ENCODE measurements around the gene ZNF584. TPM values are rescaled to one million over a fixed set of nuclear protein-coding genes. Genes with fewer than 3 reads are reported as not detected.
A peak's percentile ranks its signal among the peaks of the same experiment; 100 is the strongest.
"Not testable (repeated sequence)": the region's sequence is repeated elsewhere in the genome, so short reads cannot be mapped to it uniquely, and the experiment has no call there.

The ZNF584 gene
- total RNA-seq, 1 donor, result 25.7 TPM

GRCh38 chr19:58449980-58450379 lies 41.5 kb downstream of the ZNF584 start:
- H3K27ac ChIP-seq (ENCODE audit: low read depth, low read length); H3K79me2 ChIP-seq (ENCODE audit: insufficient read depth, low read length); H4K20me1 ChIP-seq (ENCODE audit: insufficient read depth, low read length); H3K4me2 ChIP-seq (ENCODE audit: insufficient read depth, low read length); H3K4me3 ChIP-seq (ENCODE audit: insufficient read depth, low read length); DNase-seq (ENCODE audit: insufficient read length, low spot score, missing footprints); H2AFZ ChIP-seq (ENCODE audit: low read length); H3K4me1 ChIP-seq (ENCODE audit: insufficient read depth, low read length); H3K27me3 ChIP-seq (ENCODE audit: insufficient read depth, low read length); H3K9me3 ChIP-seq (ENCODE audit: low read depth, low read length): not testable (repeated sequence)
- peaks cover 11% of the 10 kb centered on the region for H3K36me3 ChIP-seq (ENCODE audit: insufficient read depth, low read length)

DNA sequence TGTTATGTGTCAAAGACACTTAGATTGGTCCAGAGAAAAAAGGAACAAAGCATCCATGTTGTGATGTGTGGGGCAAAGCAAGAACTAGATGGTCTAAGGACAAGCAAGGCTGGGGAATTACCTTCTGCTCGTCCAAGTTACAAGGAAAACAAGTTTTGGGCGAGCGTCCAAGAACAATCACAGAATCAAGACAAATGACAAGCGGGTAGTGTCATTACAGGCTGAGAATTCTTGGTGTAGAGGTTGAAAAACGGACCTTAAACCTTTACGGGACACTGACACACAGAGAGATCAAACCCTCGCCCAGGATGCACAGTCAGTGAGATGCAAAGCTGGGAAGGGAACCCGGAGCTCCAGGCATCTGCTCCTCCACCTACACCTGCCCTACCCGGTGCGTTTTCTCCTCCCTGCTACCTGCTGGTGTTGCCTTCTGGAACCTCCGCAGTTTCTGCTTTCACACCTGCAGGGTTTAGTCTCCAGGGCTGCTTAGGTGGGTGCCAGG lies 42.5 kb downstream of the ZNF584 start:
- H3K9me3 ChIP-seq (ENCODE audit: low read depth, low read length), result no peaks in the 10 kb centered on the region
- H3K4me3 ChIP-seq (ENCODE audit: insufficient read depth, low read length), result peak overlapping the region; percentile 92
- peaks cover 11% of the 10 kb centered on the region for H3K36me3 ChIP-seq (ENCODE audit: insufficient read depth, low read length)
- H3K27ac ChIP-seq (ENCODE audit: low read depth, low read length), result no peak overlapping the region
- DNase-seq (ENCODE audit: insufficient read length, low spot score, missing footprints), result no peak
- TF ChIP-seq, protein P1, sequence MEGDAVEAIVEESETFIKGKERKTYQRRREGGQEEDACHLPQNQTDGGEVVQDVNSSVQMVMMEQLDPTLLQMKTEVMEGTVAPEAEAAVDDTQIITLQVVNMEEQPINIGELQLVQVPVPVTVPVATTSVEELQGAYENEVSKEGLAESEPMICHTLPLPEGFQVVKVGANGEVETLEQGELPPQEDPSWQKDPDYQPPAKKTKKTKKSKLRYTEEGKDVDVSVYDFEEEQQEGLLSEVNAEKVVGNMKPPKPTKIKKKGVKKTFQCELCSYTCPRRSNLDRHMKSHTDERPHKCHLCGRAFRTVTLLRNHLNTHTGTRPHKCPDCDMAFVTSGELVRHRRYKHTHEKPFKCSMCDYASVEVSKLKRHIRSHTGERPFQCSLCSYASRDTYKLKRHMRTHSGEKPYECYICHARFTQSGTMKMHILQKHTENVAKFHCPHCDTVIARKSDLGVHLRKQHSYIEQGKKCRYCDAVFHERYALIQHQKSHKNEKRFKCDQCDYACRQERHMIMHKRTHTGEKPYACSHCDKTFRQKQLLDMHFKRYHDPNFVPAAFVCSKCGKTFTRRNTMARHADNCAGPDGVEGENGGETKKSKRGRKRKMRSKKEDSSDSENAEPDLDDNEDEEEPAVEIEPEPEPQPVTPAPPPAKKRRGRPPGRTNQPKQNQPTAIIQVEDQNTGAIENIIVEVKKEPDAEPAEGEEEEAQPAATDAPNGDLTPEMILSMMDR (IDR thresholded peaks at IDR 0.05; ENCODE audit: extremely low read depth, low read depth, low read length), result no peak
- H4K20me1 ChIP-seq (ENCODE audit: insufficient read depth, low read length), result no peaks in the 10 kb centered on the region
- H3K4me2 ChIP-seq (ENCODE audit: insufficient read depth, low read length), result peak overlapping the region; percentile 96
- peak overlapping the region; percentile 97 for H2AFZ ChIP-seq (ENCODE audit: low read length)
- H3K27me3 ChIP-seq (ENCODE audit: insufficient read depth, low read length), result no peaks in the 10 kb centered on the region
- peaks cover 2% of the 10 kb centered on the region for H3K79me2 ChIP-seq (ENCODE audit: insufficient read depth, low read length)
- H3K4me1 ChIP-seq (ENCODE audit: insufficient read depth, low read length), result peaks cover 6% of the 10 kb centered on the region

- TF ChIP-seq, protein P1 (IDR thresholded peaks at IDR 0.05; ENCODE audit: extremely low read depth, low read depth, low read length), result no peak
- Histone ChIP-seq H3K4me1 (ENCODE audit: insufficient read depth, low read length) (peaks cover 6% of the 10 kb centered on the region), H3K4me2 (ENCODE audit: insufficient read depth, low read length) (peak within 1 kb of the TSS; percentile 96), H2AFZ (ENCODE audit: low read length) (peak within 1 kb of the TSS; percentile 97), H3K36me3 (ENCODE audit: insufficient read depth, low read length) (peaks cover 15% of the 10 kb centered on the region), H3K27me3 (ENCODE audit: insufficient read depth, low read length) (no peaks in the 10 kb centered on the region), H3K79me2 (ENCODE audit: insufficient read depth, low read length) (peaks cover 2% of the 10 kb centered on the region), H3K9me3 (ENCODE audit: low read depth, low read length) (no peaks in the 10 kb centered on the region), H4K20me1 (ENCODE audit: insufficient read depth, low read length) (no peaks in the 10 kb centered on the region), H3K4me3 (ENCODE audit: insufficient read depth, low read length) (peak within 1 kb of the TSS; percentile 92), H3K27ac (ENCODE audit: low read depth, low read length) (peak within 1 kb of the TSS; percentile 41)
- peak; percentile 99 for DNase-seq (ENCODE audit: insufficient read length, low spot score, missing footprints)
Measured at GRCh38 chr19:58451358-58452101, 43.1 kb downstream of the ZNF584 start, which contains the start of gene ZNF324B. TSS of gene ZNF324B (plus strand) at chr19:58451622. CDS start at chr19:58453702, 2,080 bp downstream.

DNA sequence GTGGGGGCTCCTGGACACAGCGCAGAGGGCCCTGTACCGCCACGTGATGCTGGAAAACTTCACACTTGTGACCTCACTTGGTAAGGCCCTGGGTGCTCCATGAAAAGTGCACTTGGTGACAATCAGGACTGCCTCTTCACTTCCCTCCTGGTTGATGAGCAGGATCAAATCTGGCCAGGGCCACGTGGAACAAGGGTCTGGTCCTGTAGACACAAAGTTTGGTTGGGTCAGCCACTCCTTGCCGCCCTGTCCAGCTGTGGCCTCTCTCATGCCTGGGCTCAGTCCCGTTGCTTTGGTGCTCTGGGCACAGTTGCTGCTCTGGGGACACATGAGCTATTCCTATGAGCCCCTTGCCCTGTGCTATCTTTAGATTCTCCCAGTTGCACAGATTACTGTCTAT lies 45.3 kb downstream of the ZNF584 start:
- no peak overlapping the region for H3K27ac ChIP-seq (ENCODE audit: low read depth, low read length)
- peaks cover 6% of the 10 kb centered on the region for H3K4me1 ChIP-seq (ENCODE audit: insufficient read depth, low read length)
- H3K4me2 ChIP-seq (ENCODE audit: insufficient read depth, low read length), result no peak overlapping the region
- TF ChIP-seq, protein P1 (IDR thresholded peaks at IDR 0.05; ENCODE audit: extremely low read depth, low read depth, low read length), result no peak
- no peak overlapping the region for H3K4me3 ChIP-seq (ENCODE audit: insufficient read depth, low read length)
- H3K27me3 ChIP-seq (ENCODE audit: insufficient read depth, low read length), result no peaks in the 10 kb centered on the region
- H4K20me1 ChIP-seq (ENCODE audit: insufficient read depth, low read length), result no peaks in the 10 kb centered on the region
- peaks cover 2% of the 10 kb centered on the region for H3K79me2 ChIP-seq (ENCODE audit: insufficient read depth, low read length)
- peaks cover 17% of the 10 kb centered on the region for H3K36me3 ChIP-seq (ENCODE audit: insufficient read depth, low read length)
- DNase-seq (ENCODE audit: insufficient read length, low spot score, missing footprints), result no peak
- H2AFZ ChIP-seq (ENCODE audit: low read length), result no peak overlapping the region
- H3K9me3 ChIP-seq (ENCODE audit: low read depth, low read length), result no peaks in the 10 kb centered on the region

Data from osteoblast (primary cell).